HepG2 (cell line): ENCODE results near the gene SH2D3A. TPM values are rescaled to one million over a fixed set of nuclear protein-coding genes. Genes with fewer than 3 reads are reported as not detected.

Experiments used
- ATAC-seq: fragments of 200-7000 bp; cut with Tn5 transposase; 3 replicates; pipeline ENCODE4 v1.9.1; 2020; ENCODE audit warnings: mild to moderate bottlenecking, moderate library complexity
- Bru-seq: library from RNA; stranded (reverse); fragments of 400-500 nt; gene quantifications from one replicate; lab custom pipeline; 2021; lab: Mats Ljungman, UMichigan
- BruChase-seq, 2 experiments: library from RNA; stranded (reverse); fragments of 400-500 nt; gene quantifications; one replicate each; lab custom pipeline; 2021; lab: Mats Ljungman, UMichigan
- BruUV-seq: library from RNA; stranded (reverse); fragments of 400-500 nt; replicated peaks from 2 replicates; lab custom pipeline; 2021; lab: Mats Ljungman, UMichigan
- CTCF ChIA-PET: fragments of 300-600 bp; formaldehyde crosslinking; extraction: SDS; loops from one replicate; lab custom pipeline; 2021; ENCODE audit warnings: low total read pairs, inconsistent platforms, low intra/inter-chr PET ratio; lab: Yijun Ruan, JAX
- POLR2A ChIA-PET: fragments of 350-600 bp; sonication (Branson Sonifier 250); formaldehyde crosslinking; loops from one replicate; lab custom pipeline; 2020; ENCODE audit warnings: antibody characterized with exemption, inconsistent platforms; lab: Yijun Ruan, JAX
- DNase-seq: peaks from one replicate; pipeline ENCODE4 v3.0.0-alpha.2; 2015; ENCODE audit warnings: low spot score
- FAIRE-seq: peaks from 3 replicates; lab custom pipeline; 2011; peaks lifted over from hg19 to GRCh38; lab: Jason Lieb, UNC
- H2AFZ ChIP-seq: one replicate; pipeline ENCODE4 v1.6.1; 2011; ENCODE audit warnings: low read length, inconsistent platforms
- H3K27ac ChIP-seq: fragments of 300-600 bp; 3 replicates; pipeline ENCODE4 v1.8.0; 2011; ENCODE audit warnings: mixed run types, mild to moderate bottlenecking, mixed read lengths, low read length, inconsistent platforms; ENCODE audit not compliant: insufficient read depth; ENCODE audit errors: extremely low read length
- H3K27me3 ChIP-seq, 2 experiments: fragments of 200-600 bp in 1 of 2; 2 replicates in 1 of 2; 3 replicates in 1 of 2; pipeline versions ENCODE4 v1.6.0 to v1.8.0; 2011; ENCODE audit warnings: low read length in 2 of 2, mild to moderate bottlenecking in 2 of 2, moderate library complexity in 2 of 2, inconsistent platforms in 1 of 2; ENCODE audit not compliant: insufficient read depth in 2 of 2, control insufficient read depth in 1 of 2
- H3K36me3 ChIP-seq, 2 experiments: fragments of 200-600 bp in 1 of 2; replicated peaks in 1 of 2; 2 replicates in 1 of 2; 3 replicates in 1 of 2; pipeline versions ENCODE4 v1.5.1 to v1.8.0; 2011; ENCODE audit warnings: low read length in 2 of 2, inconsistent platforms in 1 of 2; ENCODE audit not compliant: insufficient read depth in 2 of 2, control insufficient read depth in 1 of 2
- H3K4me1 ChIP-seq: 2 replicates; pipeline ENCODE4 v1.5.1; 2012; ENCODE audit warnings: low read length, inconsistent platforms; ENCODE audit not compliant: insufficient read depth
- H3K4me2 ChIP-seq: 2 replicates; pipeline ENCODE4 v1.6.0; 2011; ENCODE audit warnings: low read depth, low read length, inconsistent platforms
- H3K4me3 ChIP-seq, 3 experiments: fragments of 200-600 bp in 1 of 3; sonication (generic), shearing (Covaris generic) in 1 of 3; replicated peaks in 1 of 3; 2 replicates each; pipeline ENCODE4 v1.5.1; 2011 to 2016; ENCODE audit warnings: low read length in 3 of 3, inconsistent platforms in 2 of 3, low read depth in 2 of 3, mild to moderate bottlenecking in 2 of 3, control low read depth in 1 of 3, mixed read lengths in 1 of 3; ENCODE audit not compliant: insufficient read depth in 1 of 3
- H3K79me2 ChIP-seq: one replicate; pipeline ENCODE4 v1.6.1; 2011; ENCODE audit warnings: low read length, inconsistent platforms; ENCODE audit not compliant: insufficient read depth
- H3K9ac ChIP-seq: 2 replicates; pipeline ENCODE4 v1.6.0; 2011; ENCODE audit warnings: mild to moderate bottlenecking, low read depth, low read length, inconsistent platforms; ENCODE audit not compliant: insufficient read depth
- H3K9me3 ChIP-seq: 2 replicates; pipeline ENCODE4 v1.5.1; 2012; ENCODE audit warnings: mild to moderate bottlenecking, low read length
- H4K20me1 ChIP-seq: 2 replicates; pipeline ENCODE4 v1.6.0; 2011; ENCODE audit warnings: inconsistent platforms, mild to moderate bottlenecking, low read length, moderate library complexity; ENCODE audit not compliant: insufficient read depth
- CREB1 ChIP-seq, 2 experiments: fragments of 450-650 bp in 1 of 2; IDR thresholded peaks; 2 replicates each; pipeline ENCODE4 v1.6.1; 2016 to 2017; ENCODE audit warnings: control low read depth in 1 of 2, mild to moderate bottlenecking in 1 of 2, missing compliant biosample characterization in 1 of 2, missing genetic modification characterization in 1 of 2
- KDM2A ChIP-seq: sonication (generic); formaldehyde crosslinking; IDR thresholded peaks from 2 replicates; pipeline ENCODE4 v1.4.0; 2020; ENCODE audit warnings: low read depth, missing genetic modification reagents, borderline replicate concordance
- MTA1 ChIP-seq: sonication (generic); formaldehyde crosslinking; IDR thresholded peaks from 2 replicates; pipeline ENCODE4 v1.4.0; 2020; ENCODE audit warnings: missing genetic modification reagents, mild to moderate bottlenecking, borderline replicate concordance
- NAIF1 ChIP-seq: sonication (generic); formaldehyde crosslinking; IDR thresholded peaks from 2 replicates; pipeline ENCODE4 v1.5.0; 2020; ENCODE audit warnings: mild to moderate bottlenecking, missing genetic modification reagents, borderline replicate concordance
- POLR2G ChIP-seq: fragments of 200-400 bp; formaldehyde crosslinking; IDR thresholded peaks from 2 replicates; pipeline ENCODE4 v1.6.1; 2018; ENCODE audit warnings: mild to moderate bottlenecking, low read depth, low read length, moderate library complexity
- REPIN1 ChIP-seq: sonication (generic); formaldehyde crosslinking; IDR thresholded peaks from 2 replicates; pipeline ENCODE4 v1.8.0; 2022; ENCODE audit warnings: missing genetic modification reagents, low read depth, mild to moderate bottlenecking, borderline replicate concordance
- SAP130 ChIP-seq: IDR thresholded peaks from 2 replicates; pipeline ENCODE4 v1.6.1; 2016; ENCODE audit warnings: low read depth
- SP1 ChIP-seq, 2 experiments: fragments of 450-650 bp in 1 of 2; sonication (generic) in 1 of 2; formaldehyde crosslinking in 1 of 2; IDR thresholded peaks; 2 replicates each; pipeline versions ENCODE4 v1.4.0 to v1.6.1; 2016 to 2020; ENCODE audit warnings: missing genetic modification reagents in 1 of 2
- ZEB1 ChIP-seq: IDR thresholded peaks from 2 replicates; pipeline ENCODE4 v1.6.1; 2012; ENCODE audit warnings: mild to moderate bottlenecking, low read depth, inconsistent platforms; ENCODE audit not compliant: insufficient replicate concordance
- ZNF343 ChIP-seq: sonication (generic); formaldehyde crosslinking; IDR thresholded peaks from 2 replicates; pipeline ENCODE4 v1.4.0; 2020; ENCODE audit warnings: mild to moderate bottlenecking, missing genetic modification reagents
- ZNF691 ChIP-seq: sonication (generic); formaldehyde crosslinking; IDR thresholded peaks from 2 replicates; pipeline ENCODE4 v1.4.0; 2020; ENCODE audit warnings: missing genetic modification reagents, low read depth, mild to moderate bottlenecking, borderline replicate concordance
- WGBS: methylation state at CpG from one replicate; pipeline ENCODE4 v1.1.6; 2017; ENCODE audit warnings: low lambda C conversion rate; 5-methylcytosine and 5-hydroxymethylcytosine counted together
- in situ Hi-C: cut with HindIII; loops from 2 replicates; pipeline ENCODE4 v1.10.0; 2017; ENCODE audit warnings: low pct_unique_long_range_greater_than_20kb; ENCODE audit not compliant: extremely low pct_ligation_motif_present
- intact Hi-C: fragments of 100-400 bp; cut with micrococcal nuclease; formaldehyde crosslinking; loops from one replicate; pipeline ENCODE4 v1.10.0; 2022; ENCODE audit not compliant: unreplicated experiment
- long read RNA-seq, 2 experiments: library from RNA in 1 of 2; library from polyadenylated mRNA in 1 of 2; stranded (forward) in 1 of 2; unstranded in 1 of 2; transcript quantifications; one replicate each; pipeline ENCODE4 v2.0.0, GENCODE V29; 2019 to 2022
- polyA minus RNA-seq, 3 experiments: library from RNA; depleted of rRNA, polyadenylated mRNA; stranded (reverse); fragments of >200 nt; gene quantifications; 2 replicates each; pipeline ENCODE4 v1.2.3, GENCODE V29; 2011; ENCODE audit warnings: low replicate concordance in 1 of 3
- polyA plus RNA-seq, 8 experiments: library from polyadenylated mRNA; depleted of rRNA in 3 of 8; stranded (reverse) in 7 of 8; unstranded in 1 of 8; fragments of >200 nt; fragmentation: Illumina TruSeq in 4 of 8; extraction: Trizol in 4 of 8; gene quantifications; 2 replicates each; pipeline versions ENCODE4 v1.2.1 to v1.2.3, GENCODE V29; 2011 to 2016; ENCODE audit warnings: low read depth in 4 of 8, missing spikeins in 1 of 8, mixed read lengths in 1 of 8; ENCODE audit not compliant: insufficient read depth in 1 of 8
- total RNA-seq, 5 experiments: library from RNA; depleted of rRNA; stranded (reverse); fragments of >200 nt; fragmentation: Illumina TruSeq; extraction: Trizol; gene quantifications; 2 replicates each; pipeline ENCODE4 v1.2.3, GENCODE V29; 2016; ENCODE audit warnings: low read depth in 1 of 5
- TF ChIP-seq, protein P1 (sequence below): sonication (generic); formaldehyde crosslinking; IDR thresholded peaks from 2 replicates; pipeline ENCODE4 v1.8.1; 2023; ENCODE audit warnings: mild to moderate bottlenecking, missing genetic modification reagents

SH2D3A gene
- total RNA-seq (2016; rRNA removed; fragmentation: Illumina TruSeq; extraction: Trizol) (0.60 and 1.0 TPM in 2 replicates), polyA plus RNA-seq (2011; rRNA removed) (1.8 and 2.2 TPM in 2 replicates), polyA minus RNA-seq (2011; rRNA and poly(A)+ RNA removed; ENCODE audit: low replicate concordance) (2.2 and 18.7 TPM in 2 replicates), Bru-seq, nascent RNA (percentile 34 among the genes with signal in this experiment), BruChase-seq, experiment 1, labeled RNA remaining after a 6-hour chase (percentile 42 among the genes with signal in this experiment), BruChase-seq, experiment 2, labeled RNA remaining after a 2-hour chase (percentile 34 among the genes with signal in this experiment)
- 0.61 and 1.1 TPM in 2 replicates for total RNA-seq (2016; cell fraction: cytosol; rRNA removed; fragmentation: Illumina TruSeq; extraction: Trizol; ENCODE audit: low read depth)
- total RNA-seq (2016; cell fraction: insoluble cytoplasmic fraction; rRNA removed; fragmentation: Illumina TruSeq; extraction: Trizol): 0.82 and 1.2 TPM in 2 replicates
- total RNA-seq (2016; cell fraction: membrane; rRNA removed; fragmentation: Illumina TruSeq; extraction: Trizol): 1.00 and 1.4 TPM in 2 replicates
- 0.81 and 1.2 TPM in 2 replicates for total RNA-seq (2016; cell fraction: nucleus; rRNA removed; fragmentation: Illumina TruSeq; extraction: Trizol)
- 0.97 and 1.7 TPM in 2 replicates for polyA plus RNA-seq (2011; cell fraction: cytosol; rRNA removed)
- 2.5 and 3.9 TPM in 2 replicates for polyA plus RNA-seq (2011; cell fraction: nucleus; rRNA removed)
- polyA plus RNA-seq (2012): 1.7 and 1.9 TPM in 2 replicates
- 0.81 and 0.84 TPM in 2 replicates for polyA plus RNA-seq (2016; cell fraction: cytosol; fragmentation: Illumina TruSeq; extraction: Trizol; ENCODE audit: low read depth)
- polyA plus RNA-seq (2016; cell fraction: insoluble cytoplasmic fraction; fragmentation: Illumina TruSeq; extraction: Trizol; ENCODE audit: low read depth): 1.0 and 1.5 TPM in 2 replicates
- polyA plus RNA-seq (2016; cell fraction: membrane; fragmentation: Illumina TruSeq; extraction: Trizol; ENCODE audit: low read depth): 0.56 and 0.95 TPM in 2 replicates
- 1.2 and 2.2 TPM in 2 replicates for polyA plus RNA-seq (2016; cell fraction: nucleus; fragmentation: Illumina TruSeq; extraction: Trizol; ENCODE audit: insufficient read depth, low read depth)
- polyA minus RNA-seq (2011; cell fraction: cytosol; rRNA and poly(A)+ RNA removed): 0.70 and 0.89 TPM in 2 replicates
- 2.1 and 2.3 TPM in 2 replicates for polyA minus RNA-seq (2011; cell fraction: nucleus; rRNA and poly(A)+ RNA removed)
- long read RNA-seq, experiment 1, partial matches to known transcripts: 1 of 2 reads
- long read RNA-seq, experiment 1, other reads (novel, unspliced or antisense): 1 of 2 reads
- long read RNA-seq, experiment 2, partial matches to known transcripts: 2 of 8 reads
- long read RNA-seq, experiment 2, other reads (novel, unspliced or antisense): 5 of 8 reads

GRCh38 chr19:6767357-6768235 is at the start of gene SH2D3A:
Gene SH2D3A (minus strand): TSS chr19:6767435. CDS start chr19:6763748, 3,687 bp downstream.
- FAIRE-seq (no peak), ATAC-seq (peak; percentile 66), DNase-seq (peak; percentile 65)
- no peak within 1 kb of the TSS for H2AFZ ChIP-seq
- peak within 1 kb of the TSS; percentile 86 for H3K4me2 ChIP-seq
- no peak within 1 kb of the TSS for H3K27ac ChIP-seq
- no peaks in the 10 kb centered on the region for H3K36me3 ChIP-seq
- ChIA-PET CTCF (no interaction called here), POLR2A (interaction anchor here (0.9 to 1.0 kb wide), 3 partner anchors 13 to 87 kb away, joined by 3 read pairs; no protein-coding TSS in a partner anchor)
- H3K9ac ChIP-seq: peak within 1 kb of the TSS; percentile 45; the same call in 1 of the 2 replicates
- 7% methylated on average over 34 of the region's 47 CpGs for WGBS
- H3K9me3 ChIP-seq: no peaks in the 10 kb centered on the region
- H3K27me3 ChIP-seq: no peaks in the 10 kb centered on the region
- H4K20me1 ChIP-seq: no peaks in the 10 kb centered on the region
- intact Hi-C loops (no loop called here), in situ Hi-C loops (no loop called here)
- H3K4me1 ChIP-seq: peaks cover 40% of the 10 kb centered on the region
- H3K79me2 ChIP-seq: no peaks in the 10 kb centered on the region
- BruUV-seq: no TSS peak
- peak within 1 kb of the TSS; percentile 52 to 73 (median 64) for H3K4me3 ChIP-seq
- no peak for TF ChIP-seq NAIF1
- peak; percentile 29; the same call in 1 of the 2 replicates for TF ChIP-seq ZNF343 (CRISPR knock-in tag)
- peak; percentile 30; the same call in 1 of the 2 replicates for TF ChIP-seq SAP130 (CRISPR knock-in tag)
- peak; percentile 42; the same call in 1 of the 2 replicates for TF ChIP-seq MTA1 (CRISPR knock-in tag)
- TF ChIP-seq REPIN1: 0 out of 2 replicates have a peak, but pooled peaks have one; percentile 34
- peak; percentile 60; the same call in 1 of the 2 replicates for TF ChIP-seq KDM2A (CRISPR knock-in tag)
- TF ChIP-seq POLR2G: peak; percentile 52; the same call in 1 of the 2 replicates
- no peak for TF ChIP-seq SP1 (IDR thresholded peaks at IDR 0.05)
- 0 out of 2 replicates have a peak, but pooled peaks have one; percentile 29 for TF ChIP-seq SP1 (CRISPR knock-in tag; IDR thresholded peaks at IDR 0.05)
- TF ChIP-seq ZNF691 (CRISPR knock-in tag): no peak
- peak; percentile 43 for TF ChIP-seq ZEB1
- no peak for TF ChIP-seq CREB1 (IDR thresholded peaks at IDR 0.05)
- 0 out of 2 replicates have a peak, but pooled peaks have one; percentile 9 for TF ChIP-seq CREB1 (CRISPR knock-in tag; IDR thresholded peaks at IDR 0.05)
- TF ChIP-seq, protein P1, sequence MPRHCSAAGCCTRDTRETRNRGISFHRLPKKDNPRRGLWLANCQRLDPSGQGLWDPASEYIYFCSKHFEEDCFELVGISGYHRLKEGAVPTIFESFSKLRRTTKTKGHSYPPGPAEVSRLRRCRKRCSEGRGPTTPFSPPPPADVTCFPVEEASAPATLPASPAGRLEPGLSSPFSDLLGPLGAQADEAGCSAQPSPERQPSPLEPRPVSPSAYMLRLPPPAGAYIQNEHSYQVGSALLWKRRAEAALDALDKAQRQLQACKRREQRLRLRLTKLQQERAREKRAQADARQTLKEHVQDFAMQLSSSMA (CRISPR knock-in tag): no peak
